GM10847 (cell line): Measurements from ENCODE around the gene LRIG1.

Source experiments
- POLR2A ChIP-seq: IDR thresholded peaks from 2 replicates; pipeline ENCODE4 v1.6.1; 2011; ENCODE audit not compliant: insufficient read length; ENCODE audit errors: extremely low read depth

LRIG1 gene

GRCh38 chr3:66435989-66436388 is 64.8 kb downstream of the LRIG1 start:
- no peak for TF ChIP-seq POLR2A

- TF ChIP-seq POLR2A: no peak
Observed at GRCh38 chr3:66434726-66435125, 66.1 kb downstream of the LRIG1 start.

- no peak for TF ChIP-seq POLR2A
Observed at GRCh38 chr3:66433522-66433782, 67.4 kb downstream of the LRIG1 start.

GRCh38 chr3:66432767-66433521 is 67.9 kb downstream of the LRIG1 start:
- no peak for TF ChIP-seq POLR2A

- no peak for TF ChIP-seq POLR2A
Observed at GRCh38 chr3:66432041-66432766, 68.6 kb downstream of the LRIG1 start.

GRCh38 chr3:66431494-66431893 is 69.3 kb downstream of the LRIG1 start:
- TF ChIP-seq POLR2A: no peak

GRCh38 chr3:66430876-66431275 is 69.9 kb downstream of the LRIG1 start:
- TF ChIP-seq POLR2A: no peak

- TF ChIP-seq POLR2A: no peak
Observed at GRCh38 chr3:66428733-66429132, 72.1 kb downstream of the LRIG1 start.

- no peak for TF ChIP-seq POLR2A
Observed at GRCh38 chr3:66427951-66428474, 72.8 kb downstream of the LRIG1 start.

- no peak for TF ChIP-seq POLR2A
Observed at GRCh38 chr3:66427352-66427751, 73.5 kb downstream of the LRIG1 start.

- no peak for TF ChIP-seq POLR2A
Observed at GRCh38 chr3:66426135-66426534, 74.7 kb downstream of the LRIG1 start.

- TF ChIP-seq POLR2A: no peak
Observed at GRCh38 chr3:66425576-66426114, 75.2 kb downstream of the LRIG1 start.

GRCh38 chr3:66425032-66425431 is 75.8 kb downstream of the LRIG1 start:
- no peak for TF ChIP-seq POLR2A

GRCh38 chr3:66423791-66424190 is 77.0 kb downstream of the LRIG1 start:
- no peak for TF ChIP-seq POLR2A

- no peak for TF ChIP-seq POLR2A
Observed at GRCh38 chr3:66419036-66419435, 81.8 kb downstream of the LRIG1 start.

GRCh38 chr3:66418475-66418931 is 82.3 kb downstream of the LRIG1 start:
- no peak for TF ChIP-seq POLR2A
